ENCODE results near the gene SMYD1.

Gene SMYD1

DNA sequence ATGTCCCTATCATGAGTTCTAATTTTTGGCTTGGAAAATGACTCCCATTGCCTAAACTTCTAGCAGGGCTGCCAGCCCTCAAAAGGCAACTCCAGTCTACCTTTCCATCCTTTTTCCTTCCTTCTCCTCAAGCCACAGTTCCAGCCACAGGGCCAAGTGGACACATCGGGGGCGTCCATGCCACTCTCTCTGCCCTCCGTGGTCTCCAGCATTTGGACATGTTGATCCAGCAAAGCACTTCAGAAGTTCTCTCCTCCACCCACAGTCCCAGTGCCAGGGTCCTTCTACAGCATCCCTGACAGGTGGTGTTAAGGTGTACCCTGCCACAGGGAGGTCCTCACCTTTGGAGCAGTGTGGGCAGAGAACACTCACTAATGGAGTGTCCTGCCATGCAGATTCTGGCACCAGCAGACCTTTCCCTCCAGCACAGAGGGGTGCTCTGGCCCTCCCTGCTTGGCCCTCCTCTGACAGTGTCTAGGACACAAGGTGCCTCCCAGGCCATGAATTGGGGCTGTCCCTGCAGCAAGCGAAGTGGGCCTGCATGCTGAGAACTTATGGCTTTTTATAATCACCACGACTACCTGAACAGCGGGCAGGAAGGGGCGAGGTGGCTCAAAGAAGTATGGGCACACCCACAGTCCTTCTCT is 61.8 kb downstream of the SMYD1 start:
- no peak overlapping the region for H2BK12ac ChIP-seq (ENCODE audit: low read length)
- H3K9ac ChIP-seq (ENCODE audit: low read length) = no peak overlapping the region
- H2AFZ ChIP-seq (ENCODE audit: insufficient read depth, low read length, poor library complexity) = no peak overlapping the region
- H3K14ac ChIP-seq (ENCODE audit: low read length) = no peak overlapping the region
- WGBS (ENCODE audit: extremely low coverage, insufficient coverage, insufficient read length) = no CpG with 5 or more reads among the region's 7 CpGs
- no peak for DNase-seq
- H4K12ac ChIP-seq (ENCODE audit: low read depth, low read length) = no peak overlapping the region
- no peaks in the 10 kb centered on the region for H3K79me2 ChIP-seq (ENCODE audit: control insufficient read depth, insufficient read depth, low read length, poor library complexity)
- H3K4me2 ChIP-seq (ENCODE audit: low read length) = no peak overlapping the region
- H2BK5ac ChIP-seq (ENCODE audit: low read depth, low read length, poor library complexity) = no peak overlapping the region
- H4K8ac ChIP-seq (ENCODE audit: low read depth, low read length) = no peak overlapping the region
- H4K91ac ChIP-seq (ENCODE audit: low read depth, low read length) = no peak overlapping the region
- H3K4me3 ChIP-seq (ENCODE audit: low read depth, low read length) = no peak overlapping the region
- no peak overlapping the region for H3K27ac ChIP-seq (ENCODE audit: low read depth, low read length)
- H2BK120ac ChIP-seq (ENCODE audit: insufficient read depth, low read length, poor library complexity) = no peak overlapping the region
- no peaks in the 10 kb centered on the region for H3K27me3 ChIP-seq (ENCODE audit: insufficient read depth, low read length)
- no peak overlapping the region for H2AK5ac ChIP-seq (ENCODE audit: low read length)
- no peaks in the 10 kb centered on the region for H3K79me1 ChIP-seq (ENCODE audit: low read length)
- H3K9me3 ChIP-seq (ENCODE audit: insufficient read depth, low read depth, low read length) = no peaks in the 10 kb centered on the region
- H3K18ac ChIP-seq (ENCODE audit: low read length) = no peak overlapping the region
- H3K36me3 ChIP-seq (ENCODE audit: control insufficient read depth in 1 of 2, insufficient read depth in 2 of 2, low read length in 2 of 2) = no peaks in the 10 kb centered on the region
- no peak overlapping the region for H3K4ac ChIP-seq (ENCODE audit: low read depth, low read length)
- H3K4me1 ChIP-seq (ENCODE audit: control insufficient read depth in 1 of 2, insufficient read depth in 2 of 2, low read length in 2 of 2) = no peaks in the 10 kb centered on the region
- H3K23ac ChIP-seq (ENCODE audit: low read length) = no peak overlapping the region

DNA sequence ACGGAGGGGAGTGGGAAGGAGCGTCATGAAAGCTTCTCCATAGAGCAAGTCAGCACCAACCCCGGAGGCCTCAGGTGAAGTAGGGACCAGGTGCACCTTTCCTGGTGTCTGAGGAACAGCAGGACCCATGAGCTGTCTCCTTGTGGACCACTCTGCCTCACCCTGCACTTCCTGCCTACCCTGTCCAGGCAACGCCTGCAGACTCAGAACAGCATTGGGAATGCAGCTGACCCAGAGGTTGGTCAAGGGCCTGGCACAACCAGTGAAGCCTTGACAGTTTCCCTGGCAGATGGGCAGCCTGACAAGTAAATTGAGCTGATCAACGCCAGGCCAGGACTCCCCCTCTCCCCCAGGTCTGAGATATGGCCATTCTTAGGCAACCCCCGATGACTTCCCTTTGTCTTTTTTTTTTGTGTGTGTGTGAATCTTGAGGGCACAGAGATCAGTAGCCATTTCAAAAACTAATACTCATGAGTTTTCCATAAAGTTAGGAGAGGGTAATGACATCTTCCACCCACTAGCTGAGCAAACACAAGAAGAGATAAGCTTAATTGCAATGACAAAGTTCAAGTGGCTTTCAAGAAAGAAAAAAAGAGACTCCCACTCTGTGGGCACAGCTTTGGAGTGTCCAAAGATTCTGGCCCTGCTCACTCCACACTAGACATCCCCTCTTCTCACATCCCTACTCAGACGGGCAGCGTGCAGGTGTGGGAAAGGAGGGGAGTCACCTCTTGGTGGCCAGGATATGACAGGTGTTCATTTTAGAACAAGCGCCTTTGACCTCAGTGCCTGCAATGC is 63.8 kb downstream of the SMYD1 start:
- no peak for DNase-seq
- Histone ChIP-seq H3K9me3 (ENCODE audit: insufficient read depth, low read depth, low read length) (no peaks in the 10 kb centered on the region), H3K18ac (ENCODE audit: low read length) (no peak overlapping the region), H2AFZ (ENCODE audit: insufficient read depth, low read length, poor library complexity) (no peak overlapping the region), H3K79me2 (ENCODE audit: control insufficient read depth, insufficient read depth, low read length, poor library complexity) (no peaks in the 10 kb centered on the region), H3K4me2 (ENCODE audit: low read length) (no peak overlapping the region), H3K9ac (ENCODE audit: low read length) (no peak overlapping the region), H3K4ac (ENCODE audit: low read depth, low read length) (no peak overlapping the region), H2AK5ac (ENCODE audit: low read length) (no peak overlapping the region), H4K91ac (ENCODE audit: low read depth, low read length) (no peak overlapping the region), H3K27ac (ENCODE audit: low read depth, low read length) (no peak overlapping the region), H3K79me1 (ENCODE audit: low read length) (no peaks in the 10 kb centered on the region), H3K14ac (ENCODE audit: low read length) (no peak overlapping the region), H3K4me1 (ENCODE audit: control insufficient read depth in 1 of 2, insufficient read depth in 2 of 2, low read length in 2 of 2) (no peaks in the 10 kb centered on the region), H3K4me3 (ENCODE audit: low read depth, low read length) (no peak overlapping the region), H2BK12ac (ENCODE audit: low read length) (no peak overlapping the region), H2BK5ac (ENCODE audit: low read depth, low read length, poor library complexity) (no peak overlapping the region), H3K27me3 (ENCODE audit: insufficient read depth, low read length) (no peaks in the 10 kb centered on the region), H2BK120ac (ENCODE audit: insufficient read depth, low read length, poor library complexity) (no peak overlapping the region), H3K36me3 (ENCODE audit: control insufficient read depth in 1 of 2, insufficient read depth in 2 of 2, low read length in 2 of 2) (no peaks in the 10 kb centered on the region), H3K23ac (ENCODE audit: low read length) (no peak overlapping the region), H4K8ac (ENCODE audit: low read depth, low read length) (no peak overlapping the region), H4K12ac (ENCODE audit: low read depth, low read length) (no peak overlapping the region)
- WGBS (ENCODE audit: extremely low coverage, insufficient coverage, insufficient read length) = no CpG with 5 or more reads among the region's 9 CpGs

DNA sequence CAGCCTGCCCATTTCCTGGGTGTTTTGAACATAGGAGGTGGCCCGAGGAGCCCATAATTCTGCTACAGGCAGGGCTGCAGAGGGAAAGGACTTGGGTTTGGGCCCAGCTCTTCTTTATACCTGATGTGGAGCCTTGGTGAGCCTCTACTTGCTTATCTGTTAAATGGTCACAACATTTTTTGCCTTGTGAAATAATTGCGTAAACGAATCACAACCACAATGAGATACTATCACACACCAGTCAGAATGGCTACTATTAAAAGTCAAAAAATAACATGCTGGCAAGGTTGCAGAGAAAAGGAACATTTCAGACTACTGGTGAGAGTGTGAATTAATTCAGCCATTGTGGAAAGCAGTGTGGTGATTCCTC is 64.4 kb downstream of the SMYD1 start:
- WGBS (ENCODE audit: extremely low coverage, insufficient coverage, insufficient read length) = no CpG with 5 or more reads among the region's 3 CpGs
- Histone ChIP-seq H3K27ac (ENCODE audit: low read depth, low read length) (no peak overlapping the region), H3K4me2 (ENCODE audit: low read length) (no peak overlapping the region), H4K12ac (ENCODE audit: low read depth, low read length) (no peak overlapping the region), H4K91ac (ENCODE audit: low read depth, low read length) (no peak overlapping the region), H2BK12ac (ENCODE audit: low read length) (no peak overlapping the region), H2BK120ac (ENCODE audit: insufficient read depth, low read length, poor library complexity) (no peak overlapping the region), H3K9ac (ENCODE audit: low read length) (no peak overlapping the region), H2AFZ (ENCODE audit: insufficient read depth, low read length, poor library complexity) (no peak overlapping the region), H3K79me2 (ENCODE audit: control insufficient read depth, insufficient read depth, low read length, poor library complexity) (no peaks in the 10 kb centered on the region), H3K23ac (ENCODE audit: low read length) (no peak overlapping the region), H3K27me3 (ENCODE audit: insufficient read depth, low read length) (no peaks in the 10 kb centered on the region), H3K4ac (ENCODE audit: low read depth, low read length) (no peak overlapping the region), H2AK5ac (ENCODE audit: low read length) (no peak overlapping the region), H3K18ac (ENCODE audit: low read length) (no peak overlapping the region), H4K8ac (ENCODE audit: low read depth, low read length) (no peak overlapping the region), H2BK5ac (ENCODE audit: low read depth, low read length, poor library complexity) (no peak overlapping the region), H3K79me1 (ENCODE audit: low read length) (no peaks in the 10 kb centered on the region), H3K4me3 (ENCODE audit: low read depth, low read length) (no peak overlapping the region), H3K36me3 (ENCODE audit: control insufficient read depth in 1 of 2, insufficient read depth in 2 of 2, low read length in 2 of 2) (no peaks in the 10 kb centered on the region), H3K4me1 (ENCODE audit: control insufficient read depth in 1 of 2, insufficient read depth in 2 of 2, low read length in 2 of 2) (no peaks in the 10 kb centered on the region), H3K9me3 (ENCODE audit: insufficient read depth, low read depth, low read length) (no peaks in the 10 kb centered on the region), H3K14ac (ENCODE audit: low read length) (no peak overlapping the region)
- DNase-seq = no peak

DNA sequence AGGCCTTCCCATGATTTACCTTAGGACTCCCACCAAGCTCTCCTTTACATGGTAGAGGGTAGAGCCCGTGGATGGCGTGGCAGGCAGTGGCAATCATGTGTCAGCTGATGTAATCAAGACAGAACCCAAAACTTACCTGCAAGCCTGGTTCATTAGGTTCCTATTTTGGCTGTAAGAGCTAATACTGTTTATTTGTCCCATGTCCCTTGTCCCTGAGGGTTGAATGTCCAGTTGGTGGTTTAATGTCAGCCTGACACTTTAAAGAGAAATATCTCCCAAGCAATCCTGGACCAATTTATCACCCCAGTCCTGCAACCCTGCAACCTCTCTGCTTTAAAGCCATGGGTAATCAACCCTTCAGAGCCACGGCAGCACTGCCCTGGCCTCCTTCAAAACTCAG is 66.2 kb downstream of the SMYD1 start:
- H3K9me3 ChIP-seq (ENCODE audit: insufficient read depth, low read depth, low read length) = no peaks in the 10 kb centered on the region
- H3K23ac ChIP-seq (ENCODE audit: low read length) = no peak overlapping the region
- H2AK5ac ChIP-seq (ENCODE audit: low read length) = no peak overlapping the region
- no peak overlapping the region for H2BK120ac ChIP-seq (ENCODE audit: insufficient read depth, low read length, poor library complexity)
- H4K91ac ChIP-seq (ENCODE audit: low read depth, low read length) = no peak overlapping the region
- H3K27ac ChIP-seq (ENCODE audit: low read depth, low read length) = no peak overlapping the region
- no peak overlapping the region for H3K4me3 ChIP-seq (ENCODE audit: low read depth, low read length)
- no peak overlapping the region for H3K4ac ChIP-seq (ENCODE audit: low read depth, low read length)
- no peak overlapping the region for H3K4me2 ChIP-seq (ENCODE audit: low read length)
- no peaks in the 10 kb centered on the region for H3K36me3 ChIP-seq (ENCODE audit: control insufficient read depth in 1 of 2, insufficient read depth in 2 of 2, low read length in 2 of 2)
- H3K79me2 ChIP-seq (ENCODE audit: control insufficient read depth, insufficient read depth, low read length, poor library complexity) = no peaks in the 10 kb centered on the region
- WGBS (ENCODE audit: extremely low coverage, insufficient coverage, insufficient read length) = no CpG with 5 or more reads among the region's 3 CpGs
- no peaks in the 10 kb centered on the region for H3K27me3 ChIP-seq (ENCODE audit: insufficient read depth, low read length)
- no peak overlapping the region for H3K18ac ChIP-seq (ENCODE audit: low read length)
- H2BK5ac ChIP-seq (ENCODE audit: low read depth, low read length, poor library complexity) = no peak overlapping the region
- no peak overlapping the region for H2BK12ac ChIP-seq (ENCODE audit: low read length)
- H2AFZ ChIP-seq (ENCODE audit: insufficient read depth, low read length, poor library complexity) = no peak overlapping the region
- no peak overlapping the region for H4K8ac ChIP-seq (ENCODE audit: low read depth, low read length)
- H3K79me1 ChIP-seq (ENCODE audit: low read length) = no peaks in the 10 kb centered on the region
- DNase-seq = no peak
- H3K14ac ChIP-seq (ENCODE audit: low read length) = no peak overlapping the region
- H3K9ac ChIP-seq (ENCODE audit: low read length) = no peak overlapping the region
- no peak overlapping the region for H4K12ac ChIP-seq (ENCODE audit: low read depth, low read length)
- H3K4me1 ChIP-seq (ENCODE audit: control insufficient read depth in 1 of 2, insufficient read depth in 2 of 2, low read length in 2 of 2) = no peaks in the 10 kb centered on the region
